Endometrial microvascular endothelial cells (primary cell): ENCODE results near the gene HIVEP2. TPM values are rescaled to one million over a fixed set of nuclear protein-coding genes. Genes with fewer than 3 reads are reported as not detected.

Experiments
- in situ Hi-C: cut with HindIII; loops from 2 replicates; pipeline ENCODE4 v1.10.0; 2017; ENCODE audit warnings: low sequenced_read_pairs, low pct_unique_long_range_greater_than_20kb; ENCODE audit errors: inconsistent ontology term
- total RNA-seq: library from RNA; depleted of rRNA; stranded (reverse); fragments of >200 nt; gene quantifications from one replicate; pipeline ENCODE4 v1.2.3, GENCODE V29; 2015; ENCODE audit errors: inconsistent ontology term

The HIVEP2 gene
- total RNA-seq, 1 donor from 2014 or later, result 3.5 TPM

GRCh38 chr6:142946181-142946923, 1.4 kb upstream of the HIVEP2 start:
- in situ Hi-C loops, result no loop called here

- in situ Hi-C loops, result no loop called here
These were observed 637 bp upstream of the HIVEP2 start for GRCh38 chr6:142945446-142946180.

GRCh38 chr6:142944124-142945048, 590 bp downstream of the HIVEP2 start:
- in situ Hi-C loops, result no loop called here

DNA sequence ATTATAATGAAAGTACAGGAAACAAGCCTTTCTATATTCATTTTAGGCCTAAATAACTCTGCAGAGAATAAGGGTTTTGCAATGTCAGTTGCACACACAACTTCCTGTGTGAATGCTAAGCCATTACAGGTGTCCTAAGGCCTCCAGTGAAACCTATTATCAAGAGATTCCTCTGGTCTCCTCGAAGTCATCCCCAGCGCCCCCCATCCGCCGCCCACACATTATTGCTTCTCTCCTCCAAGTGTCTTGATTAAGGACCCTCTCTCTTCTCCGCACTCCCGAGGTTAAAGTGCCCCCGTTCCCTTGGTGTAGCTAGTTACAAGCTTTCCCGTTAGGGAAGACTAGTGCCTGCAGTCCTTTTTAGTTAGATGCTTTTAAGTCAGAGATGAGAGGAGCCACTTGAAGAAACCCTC, 1.3 kb downstream of the HIVEP2 start:
- in situ Hi-C loops, result no loop called here

GRCh38 chr6:142942805-142943227, 2.2 kb downstream of the HIVEP2 start:
- in situ Hi-C loops, result no loop called here

DNA sequence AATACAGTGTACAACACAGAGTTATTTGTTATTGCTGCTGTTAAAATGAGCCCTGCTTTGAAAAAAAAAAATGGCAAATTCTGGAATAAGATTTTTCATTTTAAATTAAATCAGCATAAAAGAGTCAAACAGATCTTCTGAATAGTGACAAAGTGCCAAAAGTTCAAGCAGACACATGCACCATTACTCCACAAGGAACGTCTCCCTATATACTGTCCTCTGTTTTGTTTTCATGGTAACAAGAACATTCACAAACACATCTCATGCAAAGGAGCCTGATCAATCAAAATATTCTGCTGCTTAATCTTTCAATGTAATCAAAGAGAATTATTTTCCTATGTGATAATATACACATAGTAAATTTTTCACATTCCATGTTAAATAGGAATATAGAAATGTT, 2.7 kb downstream of the HIVEP2 start:
- in situ Hi-C loops, result no loop called here

DNA sequence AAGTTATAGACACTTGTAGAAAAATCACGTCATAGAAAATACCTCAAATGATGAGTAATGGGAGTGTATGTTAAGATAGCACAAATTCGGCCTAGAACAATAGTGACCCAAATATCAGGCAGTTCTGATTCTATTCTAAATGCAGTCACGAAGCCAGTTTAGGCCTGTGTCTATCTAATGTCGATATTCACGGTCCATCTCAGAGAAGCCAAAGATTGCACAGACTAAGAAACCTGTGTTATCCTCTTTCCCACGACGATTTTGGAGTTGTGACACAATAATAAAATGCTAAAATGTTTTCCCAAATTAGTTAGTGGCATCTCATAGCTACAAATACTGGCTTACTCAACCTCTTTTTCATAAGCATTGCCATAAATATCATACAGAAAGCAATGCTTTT, 4.0 kb downstream of the HIVEP2 start:
- in situ Hi-C loops, result no loop called here

- in situ Hi-C loops, result no loop called here
These were observed 4.5 kb downstream of the HIVEP2 start for GRCh38 chr6:142940487-142940886.

- in situ Hi-C loops, result no loop called here
These were observed 6.5 kb downstream of the HIVEP2 start for GRCh38 chr6:142938510-142938909.

DNA sequence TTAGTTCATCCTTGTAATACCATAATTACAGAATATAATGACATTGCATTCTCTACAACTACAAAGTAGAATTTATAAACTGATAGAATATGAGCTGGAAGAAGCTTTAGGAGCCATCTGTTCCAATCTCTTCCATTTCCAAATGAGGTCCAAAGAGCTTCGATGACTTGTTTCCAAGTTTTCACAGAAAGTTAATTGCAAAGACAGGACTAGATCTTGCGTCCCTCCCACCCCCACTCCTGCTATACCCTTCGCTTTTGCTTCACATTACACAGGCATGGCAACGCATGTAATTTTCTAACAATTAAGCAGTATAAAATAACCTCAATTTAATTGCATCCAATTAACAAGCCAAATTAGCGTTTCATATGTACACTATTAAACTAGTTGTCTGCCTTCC, 7.0 kb downstream of the HIVEP2 start:
- in situ Hi-C loops, result no loop called here

DNA sequence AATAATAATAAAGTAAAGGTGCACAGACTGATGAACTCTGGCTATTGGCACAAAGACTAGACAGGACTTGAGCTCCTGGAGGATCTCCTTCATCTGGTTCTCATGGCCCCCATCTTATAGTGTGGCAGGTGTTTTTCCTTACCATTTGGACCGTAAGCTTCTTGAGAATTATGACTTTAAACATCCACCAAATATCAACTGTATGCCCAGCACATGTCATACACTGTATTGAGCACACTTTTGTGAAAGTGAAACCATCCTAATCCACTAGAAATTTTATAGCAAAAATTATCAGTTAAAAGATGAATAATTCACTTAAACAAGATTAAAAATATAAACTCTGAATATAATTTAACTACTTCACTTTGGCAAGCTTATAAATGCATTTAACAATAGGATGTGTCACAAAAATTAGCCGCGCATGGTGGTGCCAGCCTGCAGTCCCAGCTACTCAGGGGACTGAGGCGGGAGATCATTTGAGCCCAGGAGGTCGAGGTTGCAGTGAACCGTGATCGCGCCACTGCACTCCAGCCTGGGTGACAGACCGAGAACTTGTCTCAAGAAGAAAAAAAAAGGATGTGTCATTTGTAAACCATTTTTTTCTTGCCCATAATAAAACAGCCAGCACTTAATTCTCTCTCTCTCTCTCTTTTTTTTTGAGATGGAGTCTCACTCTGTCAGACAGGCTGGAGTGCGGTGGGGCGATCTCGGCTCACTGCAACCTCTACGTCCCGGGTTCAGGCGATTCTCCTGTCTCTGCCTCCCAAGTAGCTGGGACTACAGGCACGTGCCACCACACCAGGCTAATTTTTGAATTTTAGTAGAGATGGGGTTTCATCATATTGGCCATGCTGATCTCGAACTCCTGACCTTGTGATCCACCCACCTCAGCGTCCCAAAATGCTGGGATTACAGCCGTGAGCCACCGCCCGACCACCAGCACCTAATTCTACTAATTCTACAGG, 9.1 kb downstream of the HIVEP2 start:
- in situ Hi-C loops, result no loop called here

DNA sequence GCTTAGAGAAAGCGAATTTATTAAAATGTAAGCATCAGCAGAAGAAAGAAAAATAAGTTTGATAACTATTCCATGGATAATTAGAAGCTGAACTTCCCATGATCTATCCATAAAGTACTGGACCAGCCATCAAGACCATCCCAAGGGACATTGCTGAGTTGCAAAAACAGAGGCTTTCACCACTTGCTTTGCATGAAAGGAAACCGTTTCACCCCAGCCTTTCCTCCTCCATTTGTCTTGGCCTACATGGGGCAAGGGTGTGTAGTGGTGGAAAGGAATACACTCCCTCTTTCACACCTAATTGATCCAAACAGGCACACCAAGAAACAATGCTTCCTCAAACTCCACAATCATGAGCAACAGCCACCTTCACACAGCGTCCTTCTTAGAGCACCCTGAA, 10.4 kb downstream of the HIVEP2 start:
- in situ Hi-C loops, result no loop called here

DNA sequence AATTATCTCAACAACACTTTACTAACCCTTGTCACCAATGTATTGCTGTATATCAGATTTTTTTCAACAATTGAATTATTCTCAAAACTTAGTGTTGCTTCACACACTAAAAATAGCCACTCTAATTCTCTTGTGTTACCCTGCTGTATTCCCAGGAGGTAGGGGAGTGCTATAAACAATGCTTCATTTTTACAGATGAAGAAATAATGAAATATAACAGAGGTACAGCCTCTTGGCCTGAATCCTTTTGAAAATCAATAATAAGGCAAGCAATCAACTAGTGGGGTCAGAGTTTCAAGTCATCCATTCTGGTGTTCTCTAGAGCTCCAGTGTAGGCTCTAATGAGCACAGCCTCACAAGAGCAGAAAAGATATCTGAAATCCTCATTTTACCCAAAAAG, 10.9 kb downstream of the HIVEP2 start:
- in situ Hi-C loops, result no loop called here

- in situ Hi-C loops, result no loop called here
These were observed 11.3 kb downstream of the HIVEP2 start for GRCh38 chr6:142933701-142934100.

GRCh38 chr6:142932889-142933288, 12.1 kb downstream of the HIVEP2 start:
- in situ Hi-C loops, result no loop called here

- in situ Hi-C loops, result no loop called here
These were observed 15.1 kb downstream of the HIVEP2 start for GRCh38 chr6:142929751-142930358.

DNA sequence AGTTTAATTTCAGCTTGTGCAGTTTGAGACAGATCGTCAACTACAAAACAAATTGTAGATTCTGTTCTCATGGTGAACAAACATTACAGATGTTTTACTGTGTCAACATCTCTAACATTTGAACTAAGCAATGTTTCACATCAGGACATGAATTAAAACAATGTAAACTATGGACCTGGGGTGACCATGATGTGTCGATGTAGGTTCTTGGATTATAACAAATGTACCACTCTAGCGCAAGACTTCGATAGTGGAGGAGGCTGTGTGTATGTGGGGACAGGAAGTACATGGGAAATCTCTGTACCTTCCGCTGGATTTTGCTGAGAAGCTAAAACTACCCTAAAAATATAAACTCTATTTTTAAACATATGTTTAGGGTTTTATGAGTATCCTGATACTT, 17.1 kb downstream of the HIVEP2 start:
- in situ Hi-C loops, result no loop called here

DNA sequence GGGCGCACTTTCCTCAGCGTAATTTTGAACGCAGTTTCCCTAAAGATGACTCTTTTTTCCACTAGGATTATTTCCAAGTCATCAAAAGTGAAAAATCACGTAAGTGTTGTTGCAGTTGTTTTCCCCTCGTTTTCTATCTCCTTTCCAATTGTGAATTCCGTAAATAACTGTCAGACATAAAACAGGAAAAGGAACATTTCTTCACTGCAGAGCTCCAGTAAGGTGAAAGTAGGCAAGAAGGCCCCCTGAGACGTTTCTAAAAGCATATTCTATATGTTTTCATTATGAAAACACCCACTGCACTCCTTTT, 17.8 kb downstream of the HIVEP2 start:
- in situ Hi-C loops, result no loop called here
